T follicular helper cell (primary cell): Measurements from ENCODE around the gene PIBF1.
"Not testable (repeated sequence)": the region's sequence is repeated elsewhere in the genome, so short reads cannot be mapped to it uniquely, and the experiment has no call there.

Experiments used
- DNase-seq: peaks from one replicate; pipeline ENCODE4 v3.0.0-alpha.2; 2020; ENCODE audit warnings: low read depth

Gene PIBF1

GRCh38 chr13:72823081-72823480 lies 41.1 kb downstream of the PIBF1 start:
- no peak for DNase-seq

GRCh38 chr13:72823724-72824123 lies 41.8 kb downstream of the PIBF1 start:
- no peak for DNase-seq

- no peak for DNase-seq
Observed at GRCh38 chr13:72834601-72835000, 52.7 kb downstream of the PIBF1 start.

DNA sequence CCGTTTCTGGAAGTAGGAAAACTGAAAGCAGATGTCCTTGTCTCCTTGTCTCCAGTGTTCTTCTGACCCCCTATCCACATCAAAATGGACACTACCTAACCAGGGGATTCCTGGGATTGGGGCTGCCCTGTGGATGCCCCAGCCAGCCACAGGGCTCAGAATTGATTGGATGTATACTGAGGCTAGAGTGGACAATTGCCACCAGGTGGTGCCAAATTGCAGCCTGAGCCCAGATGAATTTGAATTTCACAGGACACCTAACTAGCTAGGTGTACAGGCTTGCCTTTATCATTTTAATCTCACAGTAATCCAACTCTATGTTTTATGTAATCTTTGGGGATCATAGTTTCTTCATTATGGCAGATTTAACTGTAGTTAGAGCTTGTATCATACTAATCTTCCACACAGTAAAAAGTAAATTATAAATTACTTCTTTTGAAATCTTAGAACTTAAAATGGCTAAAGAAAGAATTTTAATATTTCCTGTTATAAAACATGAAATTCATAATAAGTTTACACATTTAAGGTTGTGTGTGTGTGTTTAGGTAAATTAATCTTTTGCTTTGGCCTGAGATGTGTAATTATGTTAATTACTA lies 58.0 kb downstream of the PIBF1 start:
- DNase-seq = no peak

DNA sequence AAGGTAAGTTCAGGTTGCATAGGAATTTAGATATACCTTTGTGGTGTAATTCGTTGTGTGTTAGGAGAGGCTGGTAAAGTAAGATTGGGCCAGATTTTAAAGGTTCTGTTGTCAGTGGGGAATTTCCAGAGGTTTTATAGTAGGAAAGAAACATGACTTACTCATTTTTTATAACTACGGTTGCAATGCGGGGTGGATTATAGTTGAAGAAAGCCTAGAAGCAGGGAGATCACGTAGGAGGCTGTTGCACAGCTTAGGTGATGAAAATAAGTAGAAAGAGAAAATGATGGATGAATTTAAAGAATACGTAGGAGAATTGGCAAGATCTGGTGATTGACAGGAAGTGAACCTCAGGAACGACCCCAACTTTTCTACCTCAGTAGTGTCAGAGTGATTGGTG lies 61.1 kb downstream of the PIBF1 start:
- no peak for DNase-seq

DNA sequence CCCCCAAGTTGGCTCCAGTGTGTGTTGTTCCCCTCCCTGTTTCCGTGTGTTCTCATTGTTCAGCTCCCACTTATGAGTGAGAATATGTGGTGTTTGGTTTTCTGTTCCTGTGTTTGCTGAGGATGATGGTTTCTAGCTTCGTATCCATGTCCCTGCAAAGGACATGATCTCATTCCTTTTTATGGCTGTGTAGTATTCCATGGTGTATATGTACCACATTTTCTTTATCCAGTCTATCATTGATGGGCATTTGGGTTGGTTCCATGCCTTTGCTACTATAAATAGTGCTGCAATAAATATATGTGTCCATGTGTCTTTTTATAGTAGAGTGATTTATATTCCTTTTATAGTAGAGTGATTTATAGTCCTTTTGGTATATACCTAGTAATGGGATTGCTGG lies 63.2 kb downstream of the PIBF1 start:
- DNase-seq = not testable (repeated sequence)

GRCh38 chr13:72849571-72849970 lies 67.6 kb downstream of the PIBF1 start:
- no peak for DNase-seq

DNA sequence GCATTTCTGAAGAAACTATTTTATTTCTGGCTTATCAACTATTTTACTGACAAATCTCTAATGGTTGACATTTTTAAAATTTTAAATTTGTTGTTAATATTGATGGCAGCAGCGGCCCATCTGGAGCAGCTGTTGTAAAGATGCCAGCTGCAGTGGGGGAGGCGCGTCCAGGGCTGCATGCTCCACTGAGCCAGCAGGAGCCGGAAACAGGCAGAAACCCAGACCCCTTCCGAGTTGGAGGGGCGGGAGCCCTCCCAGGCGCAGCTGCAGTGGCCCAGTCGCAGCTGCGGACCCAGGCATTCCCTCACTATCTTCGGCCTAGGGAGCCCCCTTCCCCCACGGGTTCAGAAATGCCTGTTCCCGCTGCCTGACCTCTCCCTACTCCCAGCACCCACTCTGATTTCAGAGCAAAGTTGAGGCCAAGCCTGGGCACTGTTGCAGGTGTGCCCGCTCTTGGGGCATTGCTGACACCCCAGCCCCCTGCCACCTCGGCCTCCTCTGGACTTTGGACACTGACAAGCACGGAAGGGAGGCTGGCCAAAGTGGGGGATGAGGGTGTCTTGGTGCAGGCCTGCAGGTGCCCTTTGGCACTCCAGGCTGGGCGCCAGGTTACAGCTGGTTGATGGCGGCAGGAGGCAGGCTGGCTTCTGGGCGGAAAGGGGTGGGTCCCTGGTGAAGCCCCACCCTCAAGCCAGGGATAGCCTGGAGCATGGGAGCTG lies 69.2 kb downstream of the PIBF1 start:
- no peak for DNase-seq

DNA sequence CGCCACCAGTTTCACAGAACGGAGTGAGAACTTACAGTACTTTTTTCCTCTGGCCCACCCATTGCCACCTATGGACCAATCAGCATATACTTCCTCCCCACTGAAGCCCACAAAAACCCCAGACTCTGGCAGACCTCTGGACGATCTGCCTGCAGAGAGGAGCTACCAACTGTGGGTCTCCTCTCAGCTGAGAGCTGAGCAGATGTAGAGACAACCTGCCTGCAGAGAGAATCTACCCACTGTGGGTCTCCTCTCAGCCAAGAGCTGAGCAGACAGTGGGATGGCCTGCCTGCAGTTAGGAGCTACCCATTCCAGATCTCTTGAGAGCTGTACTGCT lies 69.7 kb downstream of the PIBF1 start:
- no peak for DNase-seq

GRCh38 chr13:72852207-72852606 lies 70.3 kb downstream of the PIBF1 start:
- DNase-seq = no peak

GRCh38 chr13:72853000-72853399 lies 71.1 kb downstream of the PIBF1 start:
- no peak for DNase-seq

DNA sequence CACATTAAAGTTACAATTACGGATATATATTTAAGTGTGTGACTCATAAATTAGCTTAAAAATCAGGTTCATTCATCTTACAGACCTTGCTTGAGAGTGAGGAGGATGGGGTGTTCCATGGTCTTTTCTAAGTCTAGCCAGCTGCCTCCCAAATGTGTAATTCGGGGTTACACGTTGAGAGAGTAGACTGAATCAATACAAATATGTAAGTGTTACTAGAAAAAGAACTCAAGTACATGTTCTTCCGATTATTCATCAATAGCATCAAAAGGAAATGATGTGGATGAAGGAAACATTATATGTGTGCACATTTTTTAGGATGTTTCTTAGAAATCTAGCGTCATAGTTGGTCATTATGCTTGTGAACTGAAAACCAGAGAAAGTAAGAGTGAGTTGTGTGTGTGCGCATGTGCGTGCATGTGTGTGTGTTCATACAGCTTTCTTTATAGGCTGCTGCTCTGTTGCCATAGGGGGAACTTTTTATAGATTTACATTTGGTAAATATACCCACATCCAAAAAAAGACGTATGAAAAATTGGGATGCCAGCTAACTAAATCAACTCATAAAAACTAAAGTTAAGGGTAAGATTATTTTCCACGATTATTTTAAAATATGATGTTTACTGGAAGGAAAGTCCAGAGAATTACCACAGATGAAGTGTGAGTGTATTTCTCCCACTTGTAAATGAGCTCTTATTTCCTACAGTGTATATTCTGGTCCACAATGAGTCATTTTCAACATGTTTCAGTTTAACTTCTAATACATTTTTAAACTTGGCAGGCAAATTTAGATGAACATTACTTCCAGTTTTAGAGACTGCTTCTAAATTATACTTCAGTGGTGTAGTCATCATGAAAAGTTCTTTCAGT lies 82.4 kb downstream of the PIBF1 start:
- DNase-seq = no peak

DNA sequence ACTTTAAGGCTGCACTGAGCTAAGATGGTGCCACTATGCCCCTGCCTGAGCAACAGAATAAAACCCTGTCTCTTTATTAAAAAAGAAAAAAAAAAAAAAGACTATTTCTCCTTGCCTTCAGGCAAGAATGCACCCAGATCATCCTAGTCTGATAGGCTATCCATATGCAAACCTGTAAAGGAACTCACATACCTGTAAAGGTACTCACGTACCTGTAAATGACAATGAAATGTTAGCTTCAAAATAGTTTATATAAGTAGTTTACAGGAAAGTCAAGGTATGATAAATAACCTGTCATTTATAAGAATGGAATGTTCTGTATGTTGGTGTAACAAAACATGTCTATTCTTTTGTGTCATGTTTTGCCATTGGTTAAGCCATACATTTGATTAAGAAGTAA lies 86.3 kb downstream of the PIBF1 start:
- DNase-seq = no peak

- no peak for DNase-seq
Observed at GRCh38 chr13:72875233-72875632, 93.3 kb downstream of the PIBF1 start.

DNA sequence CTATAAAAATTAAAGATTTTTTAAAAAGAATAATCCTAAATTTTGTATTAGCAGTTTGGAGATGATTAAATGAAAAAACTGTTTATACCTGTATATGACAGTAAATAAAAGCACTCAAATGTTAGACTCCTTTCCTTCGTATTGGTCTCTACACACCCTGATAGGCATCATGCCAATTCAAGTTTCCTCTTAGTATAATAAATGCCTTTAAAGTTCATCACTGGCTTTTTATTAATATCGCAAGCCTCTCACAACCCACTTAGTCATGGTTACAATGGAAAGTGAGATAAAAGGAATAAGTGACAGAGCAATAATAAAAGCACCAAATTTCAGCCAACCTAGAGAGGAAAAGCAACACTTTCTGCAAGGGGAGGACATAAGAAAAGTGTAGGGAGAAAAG lies 102.2 kb downstream of the PIBF1 start:
- DNase-seq = no peak

DNA sequence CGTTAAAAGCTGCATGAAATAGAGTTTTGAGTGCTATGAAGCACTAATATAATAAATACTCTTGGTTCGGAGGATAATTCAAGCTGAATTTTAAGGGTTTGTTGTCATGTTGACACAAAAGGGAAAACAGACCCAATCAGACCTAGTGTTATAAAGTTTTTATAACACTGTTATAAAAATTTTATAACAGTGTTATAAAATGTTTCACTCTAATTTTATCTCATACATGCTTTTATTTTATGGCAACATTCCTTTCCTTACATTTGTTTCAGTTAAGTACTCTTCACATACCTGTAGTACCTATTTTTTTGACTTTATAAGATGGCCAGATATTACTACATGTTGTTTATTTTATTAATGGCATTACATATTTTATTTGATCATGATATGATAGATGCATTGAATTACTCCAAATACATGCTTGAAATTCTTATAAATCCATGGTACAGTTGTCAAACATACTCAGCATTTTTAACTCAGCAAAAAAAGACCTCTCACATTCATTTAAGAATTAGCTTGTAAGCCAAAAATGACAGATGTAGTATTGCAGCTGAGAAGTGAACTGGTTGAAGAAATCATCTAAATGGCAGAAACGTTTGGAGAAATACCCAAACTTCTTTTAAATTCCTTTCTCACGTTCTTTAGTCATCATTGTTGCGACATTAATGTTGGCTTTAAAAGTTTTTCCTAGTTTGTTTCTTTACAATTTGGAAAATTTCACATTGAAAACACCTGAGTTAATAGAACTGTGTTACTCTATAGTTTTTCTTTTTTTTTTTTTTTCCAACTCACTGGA lies 104.5 kb downstream of the PIBF1 start:
- DNase-seq = no peak

- no peak for DNase-seq
Observed at GRCh38 chr13:72889495-72889894, 107.6 kb downstream of the PIBF1 start.

DNA sequence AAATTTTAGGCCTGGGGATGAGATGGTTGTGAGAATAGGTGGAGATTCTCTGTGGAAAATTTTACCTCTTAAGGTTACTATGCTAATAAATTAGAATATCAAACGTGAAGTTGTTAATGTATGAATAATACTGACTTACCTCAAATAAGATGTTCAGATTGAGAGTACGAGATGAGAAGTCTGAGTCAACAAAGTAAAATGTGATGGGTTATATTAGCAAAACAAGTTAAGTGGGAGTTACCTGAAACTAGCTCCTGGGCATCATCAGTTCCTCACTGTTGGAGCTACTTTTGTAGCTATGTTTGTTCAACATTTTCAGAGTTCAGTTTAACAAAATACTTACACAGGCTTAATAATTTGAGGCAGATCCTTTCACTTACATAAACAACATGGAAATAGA lies 108.6 kb downstream of the PIBF1 start:
- no peak for DNase-seq

DNA sequence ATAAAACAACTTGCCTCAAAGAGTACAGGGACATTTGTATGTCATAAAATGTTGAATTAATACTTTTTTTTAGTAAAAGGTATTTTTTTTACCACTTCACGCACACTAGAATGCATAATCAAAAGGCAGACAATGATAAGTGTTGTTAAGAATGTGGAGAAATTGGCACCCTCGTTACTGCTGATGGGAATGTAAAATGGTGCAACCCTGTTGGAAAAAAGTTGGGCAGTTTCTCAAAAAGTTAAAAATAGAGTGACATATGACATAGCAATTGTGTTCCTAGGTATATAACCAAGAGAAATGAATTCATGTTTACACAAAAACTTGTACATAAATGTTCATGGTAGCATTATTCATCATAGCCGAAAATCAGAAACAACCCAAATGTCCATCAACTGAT lies 109.5 kb downstream of the PIBF1 start:
- no peak for DNase-seq

- DNase-seq = no peak
Observed at GRCh38 chr13:72896869-72897268, 114.9 kb downstream of the PIBF1 start.

- not testable (repeated sequence) for DNase-seq
Observed at GRCh38 chr13:72901546-72901945, 119.6 kb downstream of the PIBF1 start.

- DNase-seq = no peak
Observed at GRCh38 chr13:72908416-72908815, 126.5 kb downstream of the PIBF1 start.
